HepG2 (cell line): ENCODE data around the gene MTNR1A. TPM values are rescaled to one million over a fixed set of nuclear protein-coding genes. Genes with fewer than 3 reads are reported as not detected.

Experiments
- ATAC-seq: fragments of 200-7000 bp; cut with Tn5 transposase; 3 replicates; pipeline ENCODE4 v1.9.1; 2020; ENCODE audit warnings: mild to moderate bottlenecking, moderate library complexity
- BruUV-seq: library from RNA; stranded (reverse); fragments of 400-500 nt; replicated peaks from 2 replicates; lab custom pipeline; 2021; lab: Mats Ljungman, UMichigan
- CTCF ChIA-PET: fragments of 300-600 bp; formaldehyde crosslinking; extraction: SDS; loops from one replicate; lab custom pipeline; 2021; ENCODE audit warnings: low total read pairs, inconsistent platforms, low intra/inter-chr PET ratio; lab: Yijun Ruan, JAX
- POLR2A ChIA-PET: fragments of 350-600 bp; sonication (Branson Sonifier 250); formaldehyde crosslinking; loops from one replicate; lab custom pipeline; 2020; ENCODE audit warnings: antibody characterized with exemption, inconsistent platforms; lab: Yijun Ruan, JAX
- DNase-seq: peaks from one replicate; pipeline ENCODE4 v3.0.0-alpha.2; 2015; ENCODE audit warnings: low spot score
- FAIRE-seq: peaks from 3 replicates; lab custom pipeline; 2011; peaks lifted over from hg19 to GRCh38; lab: Jason Lieb, UNC
- H2AFZ ChIP-seq: one replicate; pipeline ENCODE4 v1.6.1; 2011; ENCODE audit warnings: low read length, inconsistent platforms
- H3K27ac ChIP-seq: fragments of 300-600 bp; 3 replicates; pipeline ENCODE4 v1.8.0; 2011; ENCODE audit warnings: mixed run types, mild to moderate bottlenecking, mixed read lengths, low read length, inconsistent platforms; ENCODE audit not compliant: insufficient read depth; ENCODE audit errors: extremely low read length
- H3K27me3 ChIP-seq, 2 experiments: fragments of 200-600 bp in 1 of 2; 2 replicates in 1 of 2; 3 replicates in 1 of 2; pipeline versions ENCODE4 v1.6.0 to v1.8.0; 2011; ENCODE audit warnings: low read length in 2 of 2, mild to moderate bottlenecking in 2 of 2, moderate library complexity in 2 of 2, inconsistent platforms in 1 of 2; ENCODE audit not compliant: insufficient read depth in 2 of 2, control insufficient read depth in 1 of 2
- H3K36me3 ChIP-seq, 2 experiments: fragments of 200-600 bp in 1 of 2; replicated peaks in 1 of 2; 2 replicates in 1 of 2; 3 replicates in 1 of 2; pipeline versions ENCODE4 v1.5.1 to v1.8.0; 2011; ENCODE audit warnings: low read length in 2 of 2, inconsistent platforms in 1 of 2; ENCODE audit not compliant: insufficient read depth in 2 of 2, control insufficient read depth in 1 of 2
- H3K4me1 ChIP-seq: 2 replicates; pipeline ENCODE4 v1.5.1; 2012; ENCODE audit warnings: low read length, inconsistent platforms; ENCODE audit not compliant: insufficient read depth
- H3K4me2 ChIP-seq: 2 replicates; pipeline ENCODE4 v1.6.0; 2011; ENCODE audit warnings: low read depth, low read length, inconsistent platforms
- H3K4me3 ChIP-seq, 3 experiments: fragments of 200-600 bp in 1 of 3; sonication (generic), shearing (Covaris generic) in 1 of 3; replicated peaks in 1 of 3; 2 replicates each; pipeline ENCODE4 v1.5.1; 2011 to 2016; ENCODE audit warnings: low read length in 3 of 3, inconsistent platforms in 2 of 3, low read depth in 2 of 3, mild to moderate bottlenecking in 2 of 3, control low read depth in 1 of 3, mixed read lengths in 1 of 3; ENCODE audit not compliant: insufficient read depth in 1 of 3
- H3K79me2 ChIP-seq: one replicate; pipeline ENCODE4 v1.6.1; 2011; ENCODE audit warnings: low read length, inconsistent platforms; ENCODE audit not compliant: insufficient read depth
- H3K9ac ChIP-seq: 2 replicates; pipeline ENCODE4 v1.6.0; 2011; ENCODE audit warnings: mild to moderate bottlenecking, low read depth, low read length, inconsistent platforms; ENCODE audit not compliant: insufficient read depth
- H3K9me3 ChIP-seq: 2 replicates; pipeline ENCODE4 v1.5.1; 2012; ENCODE audit warnings: mild to moderate bottlenecking, low read length
- H4K20me1 ChIP-seq: 2 replicates; pipeline ENCODE4 v1.6.0; 2011; ENCODE audit warnings: inconsistent platforms, mild to moderate bottlenecking, low read length, moderate library complexity; ENCODE audit not compliant: insufficient read depth
- BCL6 ChIP-seq: IDR thresholded peaks from 2 replicates; pipeline ENCODE4 v1.6.1; 2016; ENCODE audit warnings: missing genetic modification reagents, missing compliant biosample characterization
- HIVEP1 ChIP-seq: sonication (generic); formaldehyde crosslinking; IDR thresholded peaks from 2 replicates; pipeline ENCODE4 v1.4.0; 2020; ENCODE audit warnings: mild to moderate bottlenecking, missing genetic modification reagents
- HNRNPLL ChIP-seq: fragments of 200-400 bp; formaldehyde crosslinking; IDR thresholded peaks from 2 replicates; pipeline ENCODE4 v1.6.1; 2017; ENCODE audit warnings: mild to moderate bottlenecking, low read depth, low read length; ENCODE audit not compliant: poor library complexity, severe bottlenecking
- NCOA5 ChIP-seq: sonication (generic); formaldehyde crosslinking; IDR thresholded peaks from 2 replicates; pipeline ENCODE4 v1.4.0; 2020; ENCODE audit warnings: missing genetic modification reagents
- SRF ChIP-seq: IDR thresholded peaks from 2 replicates; pipeline ENCODE4 v1.6.1; 2011; ENCODE audit warnings: mild to moderate bottlenecking, low read depth, low read length, moderate library complexity
- ZFP82 ChIP-seq: sonication (generic); formaldehyde crosslinking; IDR thresholded peaks from 2 replicates; pipeline ENCODE4 v1.5.1; 2020; ENCODE audit warnings: mild to moderate bottlenecking, missing genetic modification reagents, borderline replicate concordance
- ZNF337 ChIP-seq: sonication (generic); formaldehyde crosslinking; IDR thresholded peaks from 2 replicates; pipeline ENCODE4 v1.5.1; 2020; ENCODE audit warnings: missing genetic modification reagents, low read depth, mild to moderate bottlenecking, borderline replicate concordance
- ZNF557 ChIP-seq: sonication (generic); formaldehyde crosslinking; IDR thresholded peaks from 2 replicates; pipeline ENCODE4 v1.4.0; 2020; ENCODE audit warnings: missing genetic modification reagents
- WGBS: methylation state at CpG from one replicate; pipeline ENCODE4 v1.1.6; 2017; ENCODE audit warnings: low lambda C conversion rate; 5-methylcytosine and 5-hydroxymethylcytosine counted together
- in situ Hi-C: cut with HindIII; loops from 2 replicates; pipeline ENCODE4 v1.10.0; 2017; ENCODE audit warnings: low pct_unique_long_range_greater_than_20kb; ENCODE audit not compliant: extremely low pct_ligation_motif_present
- intact Hi-C: fragments of 100-400 bp; cut with micrococcal nuclease; formaldehyde crosslinking; loops from one replicate; pipeline ENCODE4 v1.10.0; 2022; ENCODE audit not compliant: unreplicated experiment
- polyA plus RNA-seq, 8 experiments: library from polyadenylated mRNA; depleted of rRNA in 3 of 8; stranded (reverse) in 7 of 8; unstranded in 1 of 8; fragments of >200 nt; fragmentation: Illumina TruSeq in 4 of 8; extraction: Trizol in 4 of 8; gene quantifications; 2 replicates each; pipeline versions ENCODE4 v1.2.1 to v1.2.3, GENCODE V29; 2011 to 2016; ENCODE audit warnings: low read depth in 4 of 8, missing spikeins in 1 of 8, mixed read lengths in 1 of 8; ENCODE audit not compliant: insufficient read depth in 1 of 8
- total RNA-seq, 5 experiments: library from RNA; depleted of rRNA; stranded (reverse); fragments of >200 nt; fragmentation: Illumina TruSeq; extraction: Trizol; gene quantifications; 2 replicates each; pipeline ENCODE4 v1.2.3, GENCODE V29; 2016; ENCODE audit warnings: low read depth in 1 of 5
- TF ChIP-seq, protein P1 (sequence below): sonication (generic); formaldehyde crosslinking; IDR thresholded peaks from 2 replicates; pipeline ENCODE4 v1.4.0; 2020; ENCODE audit warnings: missing genetic modification reagents

MTNR1A gene
- total and polyA plus RNA-seq, 2 of the 13 experiments (the other 11 are each of a cell fraction or from before 2014, with no cell fraction given), result not detected

DNA sequence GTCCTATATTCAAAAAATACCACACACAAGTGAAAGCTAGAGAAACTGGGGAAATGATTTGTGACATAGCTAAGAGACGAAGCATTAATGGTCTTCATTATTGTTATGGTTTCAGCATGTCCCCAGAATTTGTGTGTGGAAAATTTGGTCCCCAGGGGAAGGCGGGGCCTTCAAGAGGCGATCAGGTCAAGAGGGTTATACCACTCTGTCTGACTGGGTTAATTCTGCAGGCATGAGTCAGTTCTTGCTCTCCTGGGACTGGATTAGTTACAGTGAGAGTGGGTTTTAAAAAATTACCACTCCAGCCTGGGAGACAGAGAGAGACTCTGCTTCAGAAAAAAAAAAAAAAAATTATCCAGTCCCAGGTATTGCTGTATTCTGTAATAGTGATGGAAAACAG is 2.1 kb upstream of the MTNR1A start:
- Histone ChIP-seq H3K27me3 (peaks cover 1 to 29% of the 10 kb centered on the region in 2 experiments; a peak in 3 of 5 replicates), H2AFZ (no peak overlapping the region), H3K36me3 (no peaks in the 10 kb centered on the region), H3K9ac (no peak overlapping the region), H3K4me2 (no peak overlapping the region), H3K4me3 (no peak overlapping the region), H4K20me1 (no peaks in the 10 kb centered on the region), H3K4me1 (peaks cover 8% of the 10 kb centered on the region), H3K79me2 (no peaks in the 10 kb centered on the region), H3K9me3 (no peaks in the 10 kb centered on the region), H3K27ac (no peak overlapping the region)
- BruUV-seq, result no TSS peak
- POLR2A ChIA-PET, result no interaction called here
- no peak for ATAC-seq
- intact Hi-C loops, result no loop called here
- no peak for DNase-seq
- WGBS, result 33% methylated on average over 3 of the region's 3 CpGs
- FAIRE-seq, result no peak
- in situ Hi-C loops, result no loop called here
- TF ChIP-seq SRF (no peak), ZFP82 (CRISPR knock-in tag) (no peak)
- CTCF ChIA-PET, result no interaction called here

DNA sequence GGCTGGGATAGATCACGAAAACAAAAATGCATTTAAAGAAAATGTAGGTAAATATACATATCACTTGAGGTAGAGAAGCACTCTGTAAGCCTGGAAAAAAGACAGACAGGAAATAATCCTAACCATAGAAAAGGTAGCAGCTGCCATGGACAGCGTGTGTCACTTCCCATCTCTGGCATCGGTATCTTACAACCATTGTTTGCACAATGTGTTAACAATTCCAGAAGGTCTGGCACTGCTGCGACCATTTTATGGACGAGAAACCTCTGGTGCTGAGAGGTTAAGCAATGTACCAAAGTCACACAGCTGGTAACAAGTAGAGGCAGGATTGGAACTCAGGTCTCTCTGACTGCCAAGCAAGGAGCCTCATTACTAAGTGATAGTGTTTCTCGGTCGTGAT is 1.7 kb upstream of the MTNR1A start:
- no peak for FAIRE-seq
- ChIA-PET POLR2A (no interaction called here), CTCF (no interaction called here)
- no peak for TF ChIP-seq HIVEP1 (CRISPR knock-in tag)
- no peak for TF ChIP-seq NCOA5
- TF ChIP-seq BCL6 (CRISPR knock-in tag), result no peak
- TF ChIP-seq HNRNPLL, result no peak
- no peak for TF ChIP-seq ZNF337 (CRISPR knock-in tag)
- TF ChIP-seq ZNF557 (CRISPR knock-in tag), result no peak
- TF ChIP-seq, protein P1, sequence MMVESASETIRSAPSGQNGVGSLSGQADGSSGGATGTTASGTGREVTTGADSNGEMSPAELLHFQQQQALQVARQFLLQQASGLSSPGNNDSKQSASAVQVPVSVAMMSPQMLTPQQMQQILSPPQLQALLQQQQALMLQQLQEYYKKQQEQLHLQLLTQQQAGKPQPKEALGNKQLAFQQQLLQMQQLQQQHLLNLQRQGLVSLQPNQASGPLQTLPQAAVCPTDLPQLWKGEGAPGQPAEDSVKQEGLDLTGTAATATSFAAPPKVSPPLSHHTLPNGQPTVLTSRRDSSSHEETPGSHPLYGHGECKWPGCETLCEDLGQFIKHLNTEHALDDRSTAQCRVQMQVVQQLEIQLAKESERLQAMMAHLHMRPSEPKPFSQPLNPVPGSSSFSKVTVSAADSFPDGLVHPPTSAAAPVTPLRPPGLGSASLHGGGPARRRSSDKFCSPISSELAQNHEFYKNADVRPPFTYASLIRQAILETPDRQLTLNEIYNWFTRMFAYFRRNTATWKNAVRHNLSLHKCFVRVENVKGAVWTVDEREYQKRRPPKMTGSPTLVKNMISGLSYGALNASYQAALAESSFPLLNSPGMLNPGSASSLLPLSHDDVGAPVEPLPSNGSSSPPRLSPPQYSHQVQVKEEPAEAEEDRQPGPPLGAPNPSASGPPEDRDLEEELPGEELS (CRISPR knock-in tag), result no peak
- Histone ChIP-seq H3K36me3 (no peaks in the 10 kb centered on the region), H3K27me3 (peaks cover 1 to 29% of the 10 kb centered on the region in 2 experiments; a peak in 3 of 5 replicates), H3K9ac (no peak overlapping the region), H4K20me1 (no peaks in the 10 kb centered on the region), H2AFZ (no peak overlapping the region), H3K4me2 (no peak overlapping the region), H3K79me2 (no peaks in the 10 kb centered on the region), H3K9me3 (no peaks in the 10 kb centered on the region), H3K4me1 (peaks cover 8% of the 10 kb centered on the region), H3K4me3 (no peak overlapping the region), H3K27ac (no peak overlapping the region)
- in situ Hi-C loops, result no loop called here
- no TSS peak for BruUV-seq
- WGBS, result 10% methylated on average over 7 of the region's 7 CpGs
- intact Hi-C loops, result no loop called here
- no peak for DNase-seq
- ATAC-seq, result no peak
